Thyroid gland (tissue), 4 donors: ENCODE data around the gene UBE2D2.

Source experiments
- POLR2A ChIP-seq, 2 donors: fragments of 450-650 bp; IDR thresholded peaks; one replicate each; pipeline ENCODE4 v1.6.1; 2017; ENCODE audit warnings: antibody characterized with exemption in 2 of 2, mild to moderate bottlenecking in 2 of 2, moderate library complexity in 1 of 2
- TF ChIP-seq, protein P1 (sequence below), 6 experiments: fragments of 200-600 bp in 3 of 6; fragments of 450-650 bp in 3 of 6; sonication (generic) in 3 of 6; IDR thresholded peaks; one replicate each; pipeline ENCODE4 v1.5.1; 2016 to 2019; ENCODE audit warnings: antibody characterized with exemption in 6 of 6, mild to moderate bottlenecking in 2 of 6, inconsistent platforms in 1 of 6, moderate library complexity in 1 of 6

DNA sequence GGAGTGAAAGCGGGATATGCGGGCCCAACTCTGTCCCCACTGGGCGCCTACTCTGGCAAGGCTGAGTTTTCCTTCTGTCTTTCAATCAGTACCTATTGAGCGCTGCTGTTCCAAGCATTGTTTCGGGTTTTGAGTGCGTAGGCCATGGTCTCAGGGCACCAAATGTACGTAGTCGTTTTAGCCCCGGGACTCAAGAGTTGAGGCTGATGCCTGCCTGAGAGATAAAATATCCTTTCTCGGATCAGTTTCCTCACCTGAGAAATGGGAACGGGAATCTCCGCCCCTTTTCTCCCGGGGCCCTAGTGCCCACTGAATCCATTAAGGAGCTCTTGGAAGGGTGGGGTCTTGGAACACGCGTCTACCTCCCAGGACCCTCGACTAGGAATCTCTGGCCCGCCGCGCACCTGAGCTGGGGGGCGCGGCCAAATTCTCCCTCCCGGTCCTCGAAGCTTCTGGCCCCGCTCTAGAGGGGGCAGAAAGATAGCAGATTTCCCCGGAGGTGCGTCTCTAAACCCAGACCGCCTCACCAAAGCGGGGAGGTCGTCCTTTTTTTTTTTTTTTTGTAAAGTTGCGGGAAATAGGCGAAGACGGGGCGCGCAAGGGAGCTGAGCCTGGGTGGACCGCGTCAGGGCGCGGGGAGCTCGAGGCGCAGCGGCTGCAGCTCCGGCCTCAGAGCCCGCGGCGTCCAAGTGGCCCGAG lies 86.5 kb downstream of the UBE2D2 start:
- TF ChIP-seq, protein P1, sequence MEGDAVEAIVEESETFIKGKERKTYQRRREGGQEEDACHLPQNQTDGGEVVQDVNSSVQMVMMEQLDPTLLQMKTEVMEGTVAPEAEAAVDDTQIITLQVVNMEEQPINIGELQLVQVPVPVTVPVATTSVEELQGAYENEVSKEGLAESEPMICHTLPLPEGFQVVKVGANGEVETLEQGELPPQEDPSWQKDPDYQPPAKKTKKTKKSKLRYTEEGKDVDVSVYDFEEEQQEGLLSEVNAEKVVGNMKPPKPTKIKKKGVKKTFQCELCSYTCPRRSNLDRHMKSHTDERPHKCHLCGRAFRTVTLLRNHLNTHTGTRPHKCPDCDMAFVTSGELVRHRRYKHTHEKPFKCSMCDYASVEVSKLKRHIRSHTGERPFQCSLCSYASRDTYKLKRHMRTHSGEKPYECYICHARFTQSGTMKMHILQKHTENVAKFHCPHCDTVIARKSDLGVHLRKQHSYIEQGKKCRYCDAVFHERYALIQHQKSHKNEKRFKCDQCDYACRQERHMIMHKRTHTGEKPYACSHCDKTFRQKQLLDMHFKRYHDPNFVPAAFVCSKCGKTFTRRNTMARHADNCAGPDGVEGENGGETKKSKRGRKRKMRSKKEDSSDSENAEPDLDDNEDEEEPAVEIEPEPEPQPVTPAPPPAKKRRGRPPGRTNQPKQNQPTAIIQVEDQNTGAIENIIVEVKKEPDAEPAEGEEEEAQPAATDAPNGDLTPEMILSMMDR (IDR thresholded peaks at IDR 0.05), result no peak
- no peak for TF ChIP-seq POLR2A (IDR thresholded peaks at IDR 0.05)
